HepG2 (cell line): Measurements from ENCODE around the gene STK11. TPM values are rescaled to one million over a fixed set of nuclear protein-coding genes. Genes with fewer than 3 reads are reported as not detected.

Experiments used
- ADNP ChIP-seq: sonication (generic); formaldehyde crosslinking; IDR thresholded peaks from 2 replicates; pipeline ENCODE4 v1.4.0; 2020; ENCODE audit warnings: missing genetic modification reagents
- BCL6 ChIP-seq: IDR thresholded peaks from 2 replicates; pipeline ENCODE4 v1.6.1; 2016; ENCODE audit warnings: missing genetic modification reagents, missing compliant biosample characterization
- CBX5 ChIP-seq: sonication (generic); formaldehyde crosslinking; IDR thresholded peaks from 2 replicates; pipeline ENCODE4 v1.4.0; 2020; ENCODE audit warnings: missing genetic modification reagents, borderline replicate concordance
- CENPT ChIP-seq: sonication (generic); formaldehyde crosslinking; IDR thresholded peaks from 2 replicates; pipeline ENCODE4 v1.8.0; 2022; ENCODE audit warnings: low read depth, mild to moderate bottlenecking, moderate library complexity, missing genetic modification reagents
- CREB1 ChIP-seq, 2 experiments: fragments of 450-650 bp in 1 of 2; IDR thresholded peaks; 2 replicates each; pipeline ENCODE4 v1.6.1; 2016 to 2017; ENCODE audit warnings: control low read depth in 1 of 2, mild to moderate bottlenecking in 1 of 2, missing compliant biosample characterization in 1 of 2, missing genetic modification characterization in 1 of 2
- ETV5 ChIP-seq: IDR thresholded peaks from 2 replicates; pipeline ENCODE4 v1.6.1; 2018; ENCODE audit warnings: missing biosample characterization, missing genetic modification reagents, inconsistent platforms, borderline replicate concordance
- FOXO1 ChIP-seq: sonication (generic); formaldehyde crosslinking; IDR thresholded peaks from 2 replicates; pipeline ENCODE4 v1.4.0; 2020; ENCODE audit warnings: missing genetic modification reagents
- GZF1 ChIP-seq: sonication (generic); formaldehyde crosslinking; IDR thresholded peaks from 2 replicates; pipeline ENCODE4 v1.5.1; 2020; ENCODE audit warnings: mild to moderate bottlenecking, missing genetic modification reagents
- HNF4G ChIP-seq, 2 experiments: sonication (generic) in 1 of 2; formaldehyde crosslinking in 1 of 2; IDR thresholded peaks; 2 replicates each; pipeline versions ENCODE4 v1.4.0 to v1.6.1; 2011 to 2020; ENCODE audit warnings: borderline replicate concordance in 2 of 2, low read depth in 2 of 2, mild to moderate bottlenecking in 2 of 2, low read length in 1 of 2, missing genetic modification reagents in 1 of 2, moderate library complexity in 1 of 2
- KDM1A ChIP-seq: IDR thresholded peaks from 2 replicates; pipeline ENCODE4 v1.6.1; 2016; ENCODE audit warnings: missing compliant biosample characterization
- MED13 ChIP-seq: sonication (generic); formaldehyde crosslinking; IDR thresholded peaks from 2 replicates; pipeline ENCODE4 v1.5.0; 2020; ENCODE audit warnings: missing genetic modification reagents
- PHF20 ChIP-seq: sonication (generic); formaldehyde crosslinking; IDR thresholded peaks from 2 replicates; pipeline ENCODE4 v1.5.0; 2020; ENCODE audit warnings: mild to moderate bottlenecking, missing genetic modification reagents
- PITX1 ChIP-seq: sonication (generic); formaldehyde crosslinking; IDR thresholded peaks from 2 replicates; pipeline ENCODE4 v1.5.1; 2020; ENCODE audit warnings: mild to moderate bottlenecking, missing genetic modification reagents
- RFXAP ChIP-seq: sonication (generic); formaldehyde crosslinking; IDR thresholded peaks from 2 replicates; pipeline ENCODE4 v1.4.0; 2020; ENCODE audit warnings: missing genetic modification reagents, borderline replicate concordance
- TBL1XR1 ChIP-seq: fragments of 150-350 bp; IDR thresholded peaks from 2 replicates; pipeline ENCODE4 v1.6.1; 2014; ENCODE audit warnings: borderline replicate concordance, low read length; ENCODE audit not compliant: partially characterized antibody
- TEAD2 ChIP-seq: sonication (generic); formaldehyde crosslinking; IDR thresholded peaks from 2 replicates; pipeline ENCODE4 v1.9.0; 2021; ENCODE audit warnings: missing genetic modification reagents
- ZNF296 ChIP-seq: sonication (generic); formaldehyde crosslinking; conservative IDR thresholded peaks from 2 replicates; pipeline ENCODE4 v1.5.0; 2020; ENCODE audit warnings: mild to moderate bottlenecking, missing genetic modification reagents
- ZNF770 ChIP-seq: sonication (generic); formaldehyde crosslinking; IDR thresholded peaks from 2 replicates; pipeline ENCODE4 v1.5.0; 2020; ENCODE audit warnings: mild to moderate bottlenecking, missing genetic modification reagents
- polyA plus RNA-seq, 8 experiments: library from polyadenylated mRNA; depleted of rRNA in 3 of 8; stranded (reverse) in 7 of 8; unstranded in 1 of 8; fragments of >200 nt; fragmentation: Illumina TruSeq in 4 of 8; extraction: Trizol in 4 of 8; gene quantifications; 2 replicates each; pipeline versions ENCODE4 v1.2.1 to v1.2.3, GENCODE V29; 2011 to 2016; ENCODE audit warnings: low read depth in 4 of 8, missing spikeins in 1 of 8, mixed read lengths in 1 of 8; ENCODE audit not compliant: insufficient read depth in 1 of 8
- total RNA-seq, 5 experiments: library from RNA; depleted of rRNA; stranded (reverse); fragments of >200 nt; fragmentation: Illumina TruSeq; extraction: Trizol; gene quantifications; 2 replicates each; pipeline ENCODE4 v1.2.3, GENCODE V29; 2016; ENCODE audit warnings: low read depth in 1 of 5
- TF ChIP-seq, protein P1 (sequence below): sonication (generic); formaldehyde crosslinking; IDR thresholded peaks from 2 replicates; pipeline ENCODE4 v1.5.1; 2020; ENCODE audit warnings: missing genetic modification reagents, mild to moderate bottlenecking, borderline replicate concordance
- TF ChIP-seq, protein P2 (sequence below): IDR thresholded peaks from 2 replicates; pipeline ENCODE4 v1.6.1; 2016; ENCODE audit warnings: missing compliant biosample characterization, missing genetic modification reagents, borderline replicate concordance
- TF ChIP-seq, protein P3 (sequence below): sonication (generic); formaldehyde crosslinking; IDR thresholded peaks from 2 replicates; pipeline ENCODE4 v1.8.1; 2023; ENCODE audit warnings: mild to moderate bottlenecking, missing genetic modification reagents, borderline replicate concordance
- TF ChIP-seq, protein P4 (sequence below): IDR thresholded peaks from 2 replicates; pipeline ENCODE4 v1.6.1; 2016; ENCODE audit warnings: mild to moderate bottlenecking

The STK11 gene
- total and polyA plus RNA-seq, 2 of the 13 experiments (the other 11 are each of a cell fraction or from before 2014, with no cell fraction given) = 27.5 to 43.6 TPM

- TF ChIP-seq MED13 (no peak), RFXAP (no peak), CREB1 (IDR thresholded peaks at IDR 0.05) (peak; percentile 90), CREB1 (CRISPR knock-in tag; IDR thresholded peaks at IDR 0.05) (peak; percentile 84), PITX1 (no peak), ZNF770 (CRISPR knock-in tag) (peak; percentile 54; the same call in 1 of the 2 replicates), CBX5 (CRISPR knock-in tag) (no peak), HNF4G (IDR thresholded peaks at IDR 0.05; ENCODE audit: borderline replicate concordance, low read depth, low read length) (no peak), HNF4G (CRISPR knock-in tag; IDR thresholded peaks at IDR 0.05; ENCODE audit: borderline replicate concordance, low read depth) (no peak), TBL1XR1 (no peak), ZNF296 (CRISPR knock-in tag) (no peak), GZF1 (CRISPR knock-in tag) (no peak), KDM1A (CRISPR knock-in tag) (no peak), ADNP (CRISPR knock-in tag) (no peak), PHF20 (CRISPR knock-in tag) (peak; percentile 89), TEAD2 (no peak), CENPT (CRISPR knock-in tag) (0 out of 2 replicates have a peak, but pooled peaks have one; percentile 65), FOXO1 (CRISPR knock-in tag) (no peak), BCL6 (CRISPR knock-in tag) (no peak), ETV5 (0 out of 2 replicates have a peak, but pooled peaks have one; percentile 5)
- TF ChIP-seq, protein P1, sequence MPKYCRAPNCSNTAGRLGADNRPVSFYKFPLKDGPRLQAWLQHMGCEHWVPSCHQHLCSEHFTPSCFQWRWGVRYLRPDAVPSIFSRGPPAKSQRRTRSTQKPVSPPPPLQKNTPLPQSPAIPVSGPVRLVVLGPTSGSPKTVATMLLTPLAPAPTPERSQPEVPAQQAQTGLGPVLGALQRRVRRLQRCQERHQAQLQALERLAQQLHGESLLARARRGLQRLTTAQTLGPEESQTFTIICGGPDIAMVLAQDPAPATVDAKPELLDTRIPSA (CRISPR knock-in tag) = 0 out of 2 replicates have a peak, but pooled peaks have one; percentile 2
- TF ChIP-seq, protein P2, sequence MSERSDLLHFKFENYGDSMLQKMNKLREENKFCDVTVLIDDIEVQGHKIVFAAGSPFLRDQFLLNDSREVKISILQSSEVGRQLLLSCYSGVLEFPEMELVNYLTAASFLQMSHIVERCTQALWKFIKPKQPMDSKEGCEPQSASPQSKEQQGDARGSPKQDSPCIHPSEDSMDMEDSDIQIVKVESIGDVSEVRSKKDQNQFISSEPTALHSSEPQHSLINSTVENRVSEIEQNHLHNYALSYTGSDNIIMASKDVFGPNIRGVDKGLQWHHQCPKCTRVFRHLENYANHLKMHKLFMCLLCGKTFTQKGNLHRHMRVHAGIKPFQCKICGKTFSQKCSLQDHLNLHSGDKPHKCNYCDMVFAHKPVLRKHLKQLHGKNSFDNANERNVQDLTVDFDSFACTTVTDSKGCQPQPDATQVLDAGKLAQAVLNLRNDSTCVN = no peak
- TF ChIP-seq, protein P3, sequence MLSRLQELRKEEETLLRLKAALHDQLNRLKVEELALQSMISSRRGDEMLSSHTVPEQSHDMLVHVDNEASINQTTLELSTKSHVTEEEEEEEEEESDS = 0 out of 2 replicates have a peak, but pooled peaks have one; percentile 26
- TF ChIP-seq, protein P4, sequence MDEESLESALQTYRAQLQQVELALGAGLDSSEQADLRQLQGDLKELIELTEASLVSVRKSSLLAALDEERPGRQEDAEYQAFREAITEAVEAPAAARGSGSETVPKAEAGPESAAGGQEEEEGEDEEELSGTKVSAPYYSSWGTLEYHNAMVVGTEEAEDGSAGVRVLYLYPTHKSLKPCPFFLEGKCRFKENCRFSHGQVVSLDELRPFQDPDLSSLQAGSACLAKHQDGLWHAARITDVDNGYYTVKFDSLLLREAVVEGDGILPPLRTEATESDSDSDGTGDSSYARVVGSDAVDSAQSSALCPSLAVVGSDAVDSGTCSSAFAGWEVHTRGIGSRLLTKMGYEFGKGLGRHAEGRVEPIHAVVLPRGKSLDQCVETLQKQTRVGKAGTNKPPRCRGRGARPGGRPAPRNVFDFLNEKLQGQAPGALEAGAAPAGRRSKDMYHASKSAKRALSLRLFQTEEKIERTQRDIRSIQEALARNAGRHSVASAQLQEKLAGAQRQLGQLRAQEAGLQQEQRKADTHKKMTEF (CRISPR knock-in tag) = peak; percentile 54; the same call in 1 of the 2 replicates
These were observed 69.8 kb downstream of the STK11 start, which contains the start of gene FAM174C (continued) for GRCh38 chr19:1275260-1275975.
